Endothelial cell of umbilical vein (primary cell): ENCODE data around the gene ZC2HC1B.

Experiments used
- CTCF ChIP-seq, 2 donors: IDR thresholded peaks; 1 replicate in 1 of 2; 2 replicates in 1 of 2; pipeline ENCODE4 v1.5.1; 2011; ENCODE audit warnings: low read length in 2 of 2, mild to moderate bottlenecking in 2 of 2, moderate library complexity in 2 of 2, control low read depth in 1 of 2, inconsistent platforms in 1 of 2, low read depth in 1 of 2; ENCODE audit not compliant: insufficient read depth in 1 of 2; ENCODE audit errors: extremely low read depth in 1 of 2
- EZH2 ChIP-seq: IDR thresholded peaks from 2 replicates; pipeline ENCODE4 v1.6.1; 2012; ENCODE audit warnings: borderline replicate concordance, low read depth, mild to moderate bottlenecking, moderate library complexity, low read length, inconsistent platforms; ENCODE audit not compliant: severe bottlenecking
- FOS ChIP-seq: IDR thresholded peaks from 2 replicates; pipeline ENCODE4 v1.6.1; 2011; ENCODE audit warnings: mild to moderate bottlenecking, low read length, moderate library complexity, borderline replicate concordance; ENCODE audit not compliant: insufficient read depth
- JUN ChIP-seq: IDR thresholded peaks from 2 replicates; pipeline ENCODE4 v1.6.1; 2011; ENCODE audit warnings: borderline replicate concordance, low read depth; ENCODE audit not compliant: insufficient read length, insufficient read depth
- MYC ChIP-seq: IDR thresholded peaks from one replicate; pipeline ENCODE4 v1.6.1; 2011; ENCODE audit warnings: mild to moderate bottlenecking, low read depth, low read length
- POLR2A ChIP-seq: IDR thresholded peaks from 2 replicates; pipeline ENCODE4 v1.6.1; 2012; ENCODE audit warnings: low read depth, mild to moderate bottlenecking, control low read depth, low read length
- POLR2AphosphoS5 ChIP-seq: IDR thresholded peaks from 2 replicates; pipeline ENCODE4 v1.6.1; 2012; ENCODE audit warnings: low read depth, mild to moderate bottlenecking, control low read depth, low read length, moderate library complexity; ENCODE audit not compliant: insufficient read depth
- TF ChIP-seq, protein P1 (sequence below): IDR thresholded peaks from 2 replicates; pipeline ENCODE4 v1.6.1; 2011; ENCODE audit not compliant: insufficient read depth, insufficient read length

- TF ChIP-seq CTCF (IDR thresholded peaks at IDR 0.05; ENCODE audit: extremely low read depth in 1 of 2, insufficient read depth in 1 of 2, low read depth in 1 of 2, low read length in 2 of 2) (no peak), POLR2A (no peak), JUN (no peak), EZH2 (no peak), POLR2AphosphoS5 (no peak), MYC (no peak), FOS (no peak)
- TF ChIP-seq, protein P1, sequence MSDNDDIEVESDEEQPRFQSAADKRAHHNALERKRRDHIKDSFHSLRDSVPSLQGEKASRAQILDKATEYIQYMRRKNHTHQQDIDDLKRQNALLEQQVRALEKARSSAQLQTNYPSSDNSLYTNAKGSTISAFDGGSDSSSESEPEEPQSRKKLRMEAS = no peak
Measured at GRCh38 chr6:143970456-143971218, 106.4 kb downstream of the ZC2HC1B start.
